Calu3 (cell line): Measurements from ENCODE around the gene PLEKHM2. TPM values are rescaled to one million over a fixed set of nuclear protein-coding genes. Genes with fewer than 3 reads are reported as not detected.

Source experiments
- BruUV-seq: library from RNA; stranded (reverse); fragments of 400-500 nt; replicated peaks from 2 replicates; lab custom pipeline; 2021; lab: Mats Ljungman, UMichigan
- CTCF ChIA-PET: fragments of 300-600 bp; sonication (Branson Sonifier 250); formaldehyde crosslinking; loops from one replicate; lab custom pipeline; 2022; ENCODE audit warnings: antibody characterized with exemption; lab: Charles Lee
- DNase-seq: peaks from one replicate; pipeline ENCODE4 v3.0.0; 2022
- H3K27ac Mint-ChIP-seq: one replicate; pipeline ENCODE4 v1.8.0; 2022; ENCODE audit warnings: mixed read lengths; ENCODE audit not compliant: unreplicated experiment
- H3K27me3 Mint-ChIP-seq: one replicate; pipeline ENCODE4 v1.8.0; 2022; ENCODE audit warnings: mixed read lengths; ENCODE audit not compliant: unreplicated experiment
- H3K36me3 Mint-ChIP-seq: one replicate; pipeline ENCODE4 v1.8.0; 2022; ENCODE audit warnings: mild to moderate bottlenecking, moderate library complexity, mixed read lengths; ENCODE audit not compliant: insufficient read depth, unreplicated experiment
- H3K4me1 Mint-ChIP-seq: one replicate; pipeline ENCODE4 v1.8.0; 2022; ENCODE audit warnings: mild to moderate bottlenecking, low read depth, mixed read lengths; ENCODE audit not compliant: unreplicated experiment
- H3K4me3 Mint-ChIP-seq: one replicate; pipeline ENCODE4 v1.8.0; 2022; ENCODE audit warnings: mild to moderate bottlenecking, low read depth, moderate library complexity, mixed read lengths; ENCODE audit not compliant: unreplicated experiment
- H3K9me3 Mint-ChIP-seq: one replicate; pipeline ENCODE4 v1.8.0; 2022; ENCODE audit warnings: low read depth, mixed read lengths; ENCODE audit not compliant: unreplicated experiment
- CTCF ChIP-seq: fragments of 200-600 bp; IDR thresholded peaks from one replicate; pipeline ENCODE4 v1.8.0; 2022; ENCODE audit warnings: antibody characterized with exemption; ENCODE audit not compliant: unreplicated experiment
- intact Hi-C: fragments of 100-400 bp; cut with micrococcal nuclease; formaldehyde crosslinking; loops from one replicate; pipeline ENCODE4 v1.10.0; 2022; ENCODE audit not compliant: unreplicated experiment
- total RNA-seq: library from RNA; stranded (reverse); gene quantifications from 2 replicates; pipeline ENCODE4 v1.2.3, GENCODE V29; 2022

The PLEKHM2 gene
- total RNA-seq, 1 experiment from 2014 or later = 30.4 TPM

- no peak for TF ChIP-seq CTCF
- Mint-ChIP-seq H3K27me3 (no peaks in the 10 kb centered on the region), H3K27ac (no peak overlapping the region), H3K36me3 (peaks cover 5% of the 10 kb centered on the region), H3K4me3 (no peak overlapping the region), H3K9me3 (no peaks in the 10 kb centered on the region), H3K4me1 (no peaks in the 10 kb centered on the region)
- DNase-seq = no peak
- intact Hi-C loops = no loop called here
- CTCF ChIA-PET = no interaction called here
- BruUV-seq = no TSS peak
Observed at GRCh38 chr1:15714406-15715136, 30.5 kb downstream of the PLEKHM2 start.

GRCh38 chr1:15717418-15718125, 33.5 kb downstream of the PLEKHM2 start:
- BruUV-seq = no TSS peak
- no peak overlapping the region for H3K27ac Mint-ChIP-seq
- no peak overlapping the region for H3K4me3 Mint-ChIP-seq
- no peaks in the 10 kb centered on the region for H3K4me1 Mint-ChIP-seq
- no peak for DNase-seq
- H3K27me3 Mint-ChIP-seq = no peaks in the 10 kb centered on the region
- CTCF ChIA-PET = no interaction called here
- no peak for TF ChIP-seq CTCF
- H3K36me3 Mint-ChIP-seq = peaks cover 14% of the 10 kb centered on the region
- H3K9me3 Mint-ChIP-seq = no peaks in the 10 kb centered on the region
- intact Hi-C loops = no loop called here

- H3K4me1 Mint-ChIP-seq = no peaks in the 10 kb centered on the region
- CTCF ChIA-PET = no interaction called here
Observed at GRCh38 chr1:15718199-15718601, 34.1 kb downstream of the PLEKHM2 start.

More at GRCh38 chr1:15718199-15718601, 34.1 kb downstream of the PLEKHM2 start:
- intact Hi-C loops = no loop called here
- H3K9me3 Mint-ChIP-seq = no peaks in the 10 kb centered on the region
- no peaks in the 10 kb centered on the region for H3K27me3 Mint-ChIP-seq
- no peak overlapping the region for H3K4me3 Mint-ChIP-seq
- TF ChIP-seq CTCF = no peak
- H3K36me3 Mint-ChIP-seq = peaks cover 14% of the 10 kb centered on the region
- BruUV-seq = no TSS peak
- DNase-seq = no peak
- no peak overlapping the region for H3K27ac Mint-ChIP-seq
